ENCODE data around the gene SKA2.

The SKA2 gene

DNA sequence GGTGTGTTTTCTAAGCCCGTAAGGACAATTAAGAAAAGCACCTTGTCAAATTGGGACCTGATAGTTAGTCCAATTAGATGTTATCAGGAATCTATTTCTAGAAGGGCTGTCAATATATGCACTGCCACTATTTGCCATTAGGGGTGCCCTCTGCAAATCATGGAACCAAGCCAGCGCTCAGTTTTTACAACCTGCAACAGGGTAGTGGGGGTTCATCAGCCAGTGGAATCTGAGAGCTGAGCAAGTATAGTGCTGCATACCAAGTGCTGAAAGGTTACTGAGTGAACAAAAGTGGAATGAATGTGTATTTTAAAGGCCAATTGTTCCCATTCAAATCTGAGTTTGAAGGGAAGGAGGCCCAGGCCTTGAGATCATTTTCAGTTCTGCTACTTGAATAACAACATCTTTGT, 11.0 kb upstream of the SKA2 start:
- TF ChIP-seq, protein P1, sequence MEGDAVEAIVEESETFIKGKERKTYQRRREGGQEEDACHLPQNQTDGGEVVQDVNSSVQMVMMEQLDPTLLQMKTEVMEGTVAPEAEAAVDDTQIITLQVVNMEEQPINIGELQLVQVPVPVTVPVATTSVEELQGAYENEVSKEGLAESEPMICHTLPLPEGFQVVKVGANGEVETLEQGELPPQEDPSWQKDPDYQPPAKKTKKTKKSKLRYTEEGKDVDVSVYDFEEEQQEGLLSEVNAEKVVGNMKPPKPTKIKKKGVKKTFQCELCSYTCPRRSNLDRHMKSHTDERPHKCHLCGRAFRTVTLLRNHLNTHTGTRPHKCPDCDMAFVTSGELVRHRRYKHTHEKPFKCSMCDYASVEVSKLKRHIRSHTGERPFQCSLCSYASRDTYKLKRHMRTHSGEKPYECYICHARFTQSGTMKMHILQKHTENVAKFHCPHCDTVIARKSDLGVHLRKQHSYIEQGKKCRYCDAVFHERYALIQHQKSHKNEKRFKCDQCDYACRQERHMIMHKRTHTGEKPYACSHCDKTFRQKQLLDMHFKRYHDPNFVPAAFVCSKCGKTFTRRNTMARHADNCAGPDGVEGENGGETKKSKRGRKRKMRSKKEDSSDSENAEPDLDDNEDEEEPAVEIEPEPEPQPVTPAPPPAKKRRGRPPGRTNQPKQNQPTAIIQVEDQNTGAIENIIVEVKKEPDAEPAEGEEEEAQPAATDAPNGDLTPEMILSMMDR (IDR thresholded peaks at IDR 0.05) = peak; percentile 75

GRCh38 chr17:59161477-59161876, 6.5 kb upstream of the SKA2 start:
- TF ChIP-seq, protein P1 (IDR thresholded peaks at IDR 0.05) = no peak

GRCh38 chr17:59160157-59161025, 5.4 kb upstream of the SKA2 start:
- TF ChIP-seq, protein P1 (IDR thresholded peaks at IDR 0.05) = no peak

GRCh38 chr17:59155439-59156177, 622 bp upstream of the SKA2 start, which contains the start of gene PRR11:
TSS of gene PRR11 (plus strand) at chr17:59155746. CDS start at chr17:59169753, 14,007 bp downstream.
- TF ChIP-seq, protein P1 (IDR thresholded peaks at IDR 0.05) = no peak

- TF ChIP-seq, protein P1 (IDR thresholded peaks at IDR 0.05) = no peak
Measured at GRCh38 chr17:59154292-59154720, 680 bp downstream of the SKA2 start.

DNA sequence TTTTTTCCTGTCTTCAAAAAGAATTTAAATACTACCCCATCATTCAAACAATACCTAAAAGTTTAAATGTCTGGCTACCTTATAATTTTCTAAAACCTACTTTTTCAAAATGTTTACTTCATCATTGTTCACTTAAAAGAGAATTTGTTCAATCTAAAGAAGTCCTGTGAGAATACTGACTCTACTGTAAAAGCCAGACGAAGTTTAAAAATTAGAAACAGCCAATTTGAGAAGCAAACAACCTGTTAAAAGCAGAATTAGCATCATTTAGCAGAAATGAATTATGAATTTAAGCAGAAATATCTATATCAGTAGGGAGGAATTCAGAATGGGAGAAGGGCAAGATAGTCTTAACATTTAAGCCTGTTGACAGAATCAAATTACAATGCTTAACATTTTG, 2.1 kb downstream of the SKA2 start:
- TF ChIP-seq, protein P1 (IDR thresholded peaks at IDR 0.05) = no peak

GRCh38 chr17:59151591-59151990, 3.4 kb downstream of the SKA2 start:
- TF ChIP-seq, protein P1 (IDR thresholded peaks at IDR 0.05) = no peak
